Spleen (tissue), 11 donors: ENCODE measurements around the gene HOXA1. TPM values are rescaled to one million over a fixed set of nuclear protein-coding genes. Genes with fewer than 3 reads are reported as not detected.

Experiments
- DNase-seq: peaks from one replicate; pipeline ENCODE4 v3.0.0-alpha.2; 2020
- H3K27ac ChIP-seq, 8 donors: fragments of 200-600 bp; sonication (generic) in 7 of 8; 1 replicate in 4 of 8; 2 replicates in 4 of 8; pipeline versions ENCODE4 v1.5.0 to v1.8.0; 2016 to 2021; ENCODE audit warnings: inconsistent platforms in 4 of 8, mild to moderate bottlenecking in 4 of 8, moderate library complexity in 1 of 8
- H3K27me3 ChIP-seq, 7 donors: fragments of 200-600 bp; sonication (generic) in 6 of 7; replicated peaks in 1 of 7; 1 replicate in 4 of 7; 2 replicates in 3 of 7; pipeline versions ENCODE4 v1.5.0 to v1.8.0; 2016 to 2021; ENCODE audit warnings: inconsistent platforms in 3 of 7, mild to moderate bottlenecking in 1 of 7
- H3K36me3 ChIP-seq, 6 donors: fragments of 200-600 bp; sonication (generic) in 5 of 6; 1 replicate in 4 of 6; 2 replicates in 2 of 6; pipeline versions ENCODE4 v1.5.0 to v1.8.0; 2016 to 2021; ENCODE audit warnings: inconsistent platforms in 2 of 6
- H3K4me1 ChIP-seq, 6 donors: fragments of 200-600 bp; sonication (generic) in 5 of 6; 1 replicate in 3 of 6; 2 replicates in 3 of 6; pipeline versions ENCODE4 v1.5.0 to v1.8.0; 2016 to 2021; ENCODE audit warnings: inconsistent platforms in 3 of 6
- H3K4me3 ChIP-seq, 8 donors: fragments of 200-600 bp; sonication (generic) in 7 of 8; 1 replicate in 4 of 8; 2 replicates in 4 of 8; pipeline versions ENCODE4 v1.5.0 to v1.8.0; 2016 to 2021; ENCODE audit warnings: inconsistent platforms in 4 of 8, mild to moderate bottlenecking in 4 of 8, moderate library complexity in 2 of 8
- H3K9me3 ChIP-seq, 8 donors: fragments of 200-600 bp; sonication (generic) in 7 of 8; 1 replicate in 4 of 8; 2 replicates in 4 of 8; pipeline versions ENCODE4 v1.5.0 to v1.8.0; 2016 to 2021; ENCODE audit warnings: inconsistent platforms in 4 of 8
- POLR2A ChIP-seq, 3 donors: fragments of 450-650 bp; IDR thresholded peaks; one replicate each; pipeline ENCODE4 v1.5.1; 2017; ENCODE audit warnings: antibody characterized with exemption in 3 of 3, mild to moderate bottlenecking in 1 of 3
- POLR2AphosphoS5 ChIP-seq, 3 donors: sonication (generic); formaldehyde crosslinking; IDR thresholded peaks; one replicate each; pipeline ENCODE4 v1.5.1; 2017; ENCODE audit warnings: antibody characterized with exemption in 3 of 3
- WGBS, 5 donors: extraction: QIAGEN DNeasy Blood & Tissue Kit in 3 of 5; methylation state at CpG; one replicate each; pipeline versions ENCODE4 v1.1.5 to v1.1.7; 2013 to 2018; 5-methylcytosine and 5-hydroxymethylcytosine counted together
- intact Hi-C: fragments of 100-400 bp; cut with DNase I; formaldehyde crosslinking; loops from one replicate; pipeline ENCODE4 v1.15.0; 2023; ENCODE audit warnings: low total_unique reads
- polyA plus RNA-seq, 3 donors: library from polyadenylated mRNA; stranded (reverse); fragments of 200-250 nt; gene quantifications; one replicate each; pipeline ENCODE4 v1.2.1, GENCODE V29; 2013
- total RNA-seq, 7 donors: library from RNA; depleted of rRNA in 3 of 7; stranded (reverse); fragments of >200 nt in 3 of 7; fragmentation: NEBNext Ultra II Directional in 4 of 7; extraction: Animal tissue kit (Norgen Biotek cat#: 25700) in 4 of 7; gene quantifications; one replicate each; pipeline versions ENCODE4 v1.1.0 to v1.2.1, GENCODE V29; 2016 to 2021
- TF ChIP-seq, protein P1 (sequence below), 11 experiments: fragments of 200-600 bp in 7 of 11; fragments of 450-650 bp in 4 of 11; sonication (generic) in 4 of 11; IDR thresholded peaks in 8 of 11; conservative IDR thresholded peaks in 3 of 11; 1 replicate in 7 of 11; 2 replicates in 4 of 11; pipeline versions ENCODE4 v1.4.0 to v1.8.0; 2016 to 2021; ENCODE audit warnings: antibody characterized with exemption in 11 of 11, inconsistent platforms in 4 of 11, mild to moderate bottlenecking in 1 of 11
- donor health status: healthy with polysubstance abuse.
- donor health status: DM: no; HTN: no; CAD: no; lungs with moderate emphysema.
- donor health status: DM: no; HTN: no; CAD: no.
- donor health status: Bipolar disorder and iron deficiency.
- donor health status: healthy.
- donor health status: DM: no; HTN: no; CAD: no.
- donor health status: DM: yes; HTN: yes; CAD: no.

HOXA1 gene
- total and polyA plus RNA-seq, 10 donors = 0.33 to 4.1 (median 1.5) TPM

DNA sequence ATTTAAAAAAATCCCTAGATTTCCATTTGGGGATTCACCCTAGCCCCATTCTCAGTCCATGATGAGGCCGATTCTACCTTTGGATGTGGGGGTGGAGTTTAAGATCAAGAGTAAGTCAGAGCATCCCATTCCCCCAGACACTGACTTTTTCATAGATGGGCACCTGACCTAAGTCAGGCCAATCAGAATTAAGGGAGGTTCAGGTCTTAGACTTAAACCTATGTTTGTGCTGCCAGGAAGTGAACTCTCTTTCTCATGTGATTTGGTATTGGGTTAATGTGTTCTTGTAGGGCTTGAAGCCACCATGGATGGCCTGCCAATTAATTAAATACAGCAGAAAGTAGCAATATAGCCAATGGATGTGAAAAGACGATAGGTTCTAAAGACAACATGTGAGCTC, 30.1 kb downstream of the HOXA1 start:
- Histone ChIP-seq H3K36me3 (no peaks in the 10 kb centered on the region), H3K4me1 (no peaks in the 10 kb centered on the region), H3K27ac (no peak overlapping the region), H3K27me3 (no peaks in the 10 kb centered on the region), H3K9me3 (no peaks in the 10 kb centered on the region), H3K4me3 (no peak overlapping the region)
- no peak for DNase-seq
- intact Hi-C loops = no loop called here
- TF ChIP-seq POLR2A (IDR thresholded peaks at IDR 0.05) = no peak
- TF ChIP-seq, protein P1, sequence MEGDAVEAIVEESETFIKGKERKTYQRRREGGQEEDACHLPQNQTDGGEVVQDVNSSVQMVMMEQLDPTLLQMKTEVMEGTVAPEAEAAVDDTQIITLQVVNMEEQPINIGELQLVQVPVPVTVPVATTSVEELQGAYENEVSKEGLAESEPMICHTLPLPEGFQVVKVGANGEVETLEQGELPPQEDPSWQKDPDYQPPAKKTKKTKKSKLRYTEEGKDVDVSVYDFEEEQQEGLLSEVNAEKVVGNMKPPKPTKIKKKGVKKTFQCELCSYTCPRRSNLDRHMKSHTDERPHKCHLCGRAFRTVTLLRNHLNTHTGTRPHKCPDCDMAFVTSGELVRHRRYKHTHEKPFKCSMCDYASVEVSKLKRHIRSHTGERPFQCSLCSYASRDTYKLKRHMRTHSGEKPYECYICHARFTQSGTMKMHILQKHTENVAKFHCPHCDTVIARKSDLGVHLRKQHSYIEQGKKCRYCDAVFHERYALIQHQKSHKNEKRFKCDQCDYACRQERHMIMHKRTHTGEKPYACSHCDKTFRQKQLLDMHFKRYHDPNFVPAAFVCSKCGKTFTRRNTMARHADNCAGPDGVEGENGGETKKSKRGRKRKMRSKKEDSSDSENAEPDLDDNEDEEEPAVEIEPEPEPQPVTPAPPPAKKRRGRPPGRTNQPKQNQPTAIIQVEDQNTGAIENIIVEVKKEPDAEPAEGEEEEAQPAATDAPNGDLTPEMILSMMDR (IDR thresholded peaks at IDR 0.05 in 8 of 11, conservative IDR thresholded peaks at IDR 0.05 in 3 of 11) = no peak
- no peak for TF ChIP-seq POLR2AphosphoS5 (IDR thresholded peaks at IDR 0.05)
- WGBS, 5 donors = 86 to 99% (median 96%) methylated on average over 2 of the region's 2 CpGs

DNA sequence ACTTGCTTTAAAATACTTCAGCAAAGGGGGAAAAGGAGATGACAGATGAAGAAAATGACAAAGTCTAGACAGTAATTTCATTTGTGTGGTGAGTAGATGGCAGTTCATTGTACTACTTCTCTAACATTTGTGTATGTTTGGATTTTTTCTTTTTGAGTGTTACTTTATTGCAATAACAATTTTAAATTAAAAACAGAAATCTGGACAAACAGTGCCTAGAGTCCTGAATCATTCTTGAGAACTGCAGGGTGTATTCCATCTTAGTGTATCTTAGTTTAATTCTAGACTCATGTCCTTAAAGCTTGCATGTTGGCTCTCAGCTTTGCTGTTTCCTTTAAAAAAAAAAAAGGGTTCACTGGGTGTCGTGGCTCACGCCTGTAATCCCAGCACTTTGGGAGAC, 31.1 kb downstream of the HOXA1 start:
- no peaks in the 10 kb centered on the region for H3K36me3 ChIP-seq
- H3K27ac ChIP-seq = no peak overlapping the region
- TF ChIP-seq POLR2A (IDR thresholded peaks at IDR 0.05) (no peak), POLR2AphosphoS5 (IDR thresholded peaks at IDR 0.05) (no peak)
- H3K9me3 ChIP-seq = no peaks in the 10 kb centered on the region
- no peak for DNase-seq
- H3K27me3 ChIP-seq = no peaks in the 10 kb centered on the region
- H3K4me3 ChIP-seq = no peak overlapping the region
- intact Hi-C loops = no loop called here
- 90 to 94% (median 93%) methylated on average over 2 of the region's 2 CpGs for WGBS, 5 donors
- H3K4me1 ChIP-seq = no peaks in the 10 kb centered on the region

DNA sequence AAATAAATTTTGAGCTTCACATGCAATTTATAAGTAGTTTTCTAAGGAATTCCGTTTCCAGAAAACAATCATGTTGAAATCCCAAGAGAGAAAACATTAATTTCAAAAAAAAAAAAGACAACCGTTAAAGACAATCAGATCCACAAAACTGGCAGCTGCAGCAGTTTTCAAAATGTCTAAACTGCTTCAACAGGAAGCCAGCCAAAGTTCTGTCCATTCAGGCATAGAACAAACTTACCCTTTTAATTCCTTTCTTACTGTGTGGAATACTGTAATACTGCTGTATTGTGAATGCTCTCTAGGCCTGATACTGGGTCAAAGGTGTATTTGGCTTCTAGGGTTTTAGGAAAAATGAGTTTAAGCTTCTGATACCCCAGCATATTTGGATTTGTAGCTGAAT, 31.6 kb downstream of the HOXA1 start:
- no peaks in the 10 kb centered on the region for H3K4me1 ChIP-seq
- H3K27me3 ChIP-seq = no peaks in the 10 kb centered on the region
- no peaks in the 10 kb centered on the region for H3K9me3 ChIP-seq
- H3K27ac ChIP-seq = no peak overlapping the region
- DNase-seq = no peak
- no peak for TF ChIP-seq POLR2AphosphoS5 (IDR thresholded peaks at IDR 0.05)
- TF ChIP-seq, protein P1 (IDR thresholded peaks at IDR 0.05 in 8 of 11, conservative IDR thresholded peaks at IDR 0.05 in 3 of 11) = no peak
- no peak for TF ChIP-seq POLR2A (IDR thresholded peaks at IDR 0.05)
- H3K36me3 ChIP-seq = no peaks in the 10 kb centered on the region
- intact Hi-C loops = no loop called here
- 36 to 55% (median 41%) methylated on average over 2 of the region's 2 CpGs for WGBS, 5 donors
- no peak overlapping the region for H3K4me3 ChIP-seq

DNA sequence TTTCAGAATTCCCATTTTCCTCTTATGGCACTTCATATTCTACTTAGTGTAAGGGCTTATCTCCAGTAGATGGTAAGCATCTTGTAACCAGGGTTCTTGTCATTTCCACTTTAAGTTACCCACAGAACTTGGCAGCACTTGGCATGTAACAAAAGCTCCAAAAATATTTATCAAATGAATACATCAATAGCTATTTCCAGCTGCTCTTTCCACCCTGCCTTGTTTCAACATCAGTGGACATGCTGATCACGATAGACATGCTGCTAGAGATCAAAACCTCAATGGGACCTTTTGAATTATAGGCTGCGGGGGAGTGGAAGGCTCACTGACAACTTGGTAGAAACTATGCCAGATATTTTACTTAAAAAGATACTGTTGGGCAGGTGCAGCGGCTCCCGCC, 32.9 kb downstream of the HOXA1 start:
- TF ChIP-seq POLR2AphosphoS5 (IDR thresholded peaks at IDR 0.05) (no peak), POLR2A (IDR thresholded peaks at IDR 0.05) (no peak)
- TF ChIP-seq, protein P1 (IDR thresholded peaks at IDR 0.05 in 8 of 11, conservative IDR thresholded peaks at IDR 0.05 in 3 of 11) = no peak
- H3K4me1 ChIP-seq = no peaks in the 10 kb centered on the region
- no peak for DNase-seq
- no peaks in the 10 kb centered on the region for H3K27me3 ChIP-seq
- intact Hi-C loops = no loop called here
- no peak overlapping the region for H3K27ac ChIP-seq
- no peaks in the 10 kb centered on the region for H3K36me3 ChIP-seq
- 91 to 97% (median 96%) methylated on average over 4 of the region's 4 CpGs for WGBS, 5 donors
- H3K9me3 ChIP-seq = no peaks in the 10 kb centered on the region
- no peak overlapping the region for H3K4me3 ChIP-seq

- H3K4me1 ChIP-seq = no peaks in the 10 kb centered on the region
- no peaks in the 10 kb centered on the region for H3K9me3 ChIP-seq
- intact Hi-C loops = no loop called here
- no peak overlapping the region for H3K27ac ChIP-seq
- H3K4me3 ChIP-seq = no peak overlapping the region
- 56 to 76% (median 65%) methylated on average over 3 of the region's 3 CpGs for WGBS, 5 donors
- TF ChIP-seq POLR2A (IDR thresholded peaks at IDR 0.05) = no peak
- TF ChIP-seq, protein P1 (IDR thresholded peaks at IDR 0.05 in 8 of 11, conservative IDR thresholded peaks at IDR 0.05 in 3 of 11) = no peak
- no peak for TF ChIP-seq POLR2AphosphoS5 (IDR thresholded peaks at IDR 0.05)
- H3K27me3 ChIP-seq = no peaks in the 10 kb centered on the region
- no peaks in the 10 kb centered on the region for H3K36me3 ChIP-seq
- DNase-seq = no peak
Measured at GRCh38 chr7:27053153-27053552, 42.6 kb downstream of the HOXA1 start.
